IMR-90 (cell line): Measurements from ENCODE around the gene GPRC5C. TPM values are rescaled to one million over a fixed set of nuclear protein-coding genes. Genes with fewer than 3 reads are reported as not detected.

Experiments used
- ATAC-seq: fragments of 200-7000 bp; cut with Tn5 transposase; 2 replicates; pipeline ENCODE4 v1.9.1; 2020; ENCODE audit warnings: low read depth, mild to moderate bottlenecking, moderate library complexity
- BruUV-seq: library from RNA; stranded (reverse); fragments of 400-500 nt; replicated peaks from 2 replicates; lab custom pipeline; 2021; lab: Mats Ljungman, UMichigan
- CTCF ChIA-PET: fragments of 300-600 bp; formaldehyde crosslinking; extraction: SDS; loops from one replicate; lab custom pipeline; 2021; ENCODE audit warnings: antibody characterized with exemption; lab: Yijun Ruan, JAX
- POLR2A ChIA-PET: fragments of 300-600 bp; sonication (Branson Sonifier 250); formaldehyde crosslinking; loops from one replicate; lab custom pipeline; 2022; ENCODE audit warnings: antibody characterized with exemption; ENCODE audit not compliant: unreplicated experiment; lab: Charles Lee
- DNase-seq: peaks from one replicate; pipeline ENCODE4 v3.0.0; 2013
- H2AFZ ChIP-seq: replicated peaks from 2 replicates; pipeline ENCODE3; 2013; ENCODE audit warnings: low read length, mild to moderate bottlenecking; ENCODE audit not compliant: poor library complexity
- H2AK5ac ChIP-seq: 2 replicates; pipeline ENCODE4 v1.6.1; 2013; ENCODE audit warnings: low read depth, low read length, inconsistent platforms
- H2AK9ac ChIP-seq: replicated peaks from 2 replicates; pipeline ENCODE3; 2013; ENCODE audit warnings: mild to moderate bottlenecking, low read depth, low read length, moderate library complexity; ENCODE audit not compliant: poor library complexity
- H2BK120ac ChIP-seq: 2 replicates; pipeline ENCODE4 v1.6.1; 2013; ENCODE audit warnings: low read depth, low read length, inconsistent platforms
- H2BK15ac ChIP-seq: 3 replicates; pipeline ENCODE4 v1.6.1; 2013; ENCODE audit warnings: low read depth, low read length, inconsistent platforms
- H2BK20ac ChIP-seq: 2 replicates; pipeline ENCODE4 v1.6.1; 2013; ENCODE audit warnings: low read depth, mild to moderate bottlenecking, inconsistent platforms, low read length, moderate library complexity
- H2BK5ac ChIP-seq: 2 replicates; pipeline ENCODE4 v1.6.1; 2013; ENCODE audit warnings: mild to moderate bottlenecking, low read depth, low read length, inconsistent platforms; ENCODE audit not compliant: poor library complexity, severe bottlenecking
- H3K14ac ChIP-seq: replicated peaks from 2 replicates; pipeline ENCODE4 v1.6.1; 2013; ENCODE audit warnings: low read depth, low read length, inconsistent platforms
- H3K18ac ChIP-seq: 2 replicates; pipeline ENCODE4 v1.6.1; 2013; ENCODE audit warnings: low read depth, low read length, control low read depth
- H3K23ac ChIP-seq: 2 replicates; pipeline ENCODE4 v1.6.1; 2013; ENCODE audit warnings: low read depth, low read length, inconsistent platforms
- H3K27ac ChIP-seq: 2 replicates; pipeline ENCODE4 v1.5.1; 2013; ENCODE audit warnings: mild to moderate bottlenecking, control low read depth, low read length; ENCODE audit not compliant: insufficient read depth
- H3K27me3 ChIP-seq: 2 replicates; pipeline ENCODE4 v1.6.1; 2013; ENCODE audit warnings: low read length; ENCODE audit not compliant: control insufficient read depth, insufficient read depth
- H3K36me3 ChIP-seq: 2 replicates; pipeline ENCODE4 v1.6.1; 2013; ENCODE audit warnings: low read length, mixed read lengths; ENCODE audit not compliant: control insufficient read depth, insufficient read depth
- H3K4ac ChIP-seq: 2 replicates; pipeline ENCODE4 v1.6.1; 2013; ENCODE audit warnings: low read depth, low read length, inconsistent platforms
- H3K4me1 ChIP-seq: 2 replicates; pipeline ENCODE4 v1.6.1; 2013; ENCODE audit warnings: low read length, mixed read lengths; ENCODE audit not compliant: control insufficient read depth, insufficient read depth
- H3K4me2 ChIP-seq: 2 replicates; pipeline ENCODE4 v1.6.1; 2013; ENCODE audit warnings: low read depth, mild to moderate bottlenecking, control low read depth, low read length, moderate library complexity
- H3K4me3 ChIP-seq: 2 replicates; pipeline ENCODE4 v1.5.1; 2013; ENCODE audit warnings: low read depth, mild to moderate bottlenecking, control low read depth, low read length, moderate library complexity; ENCODE audit not compliant: insufficient read depth
- H3K56ac ChIP-seq: 2 replicates; pipeline ENCODE4 v1.6.1; 2013; ENCODE audit warnings: low read length, inconsistent platforms; ENCODE audit not compliant: insufficient read depth; ENCODE audit errors: extremely low read depth
- H3K79me1 ChIP-seq, 2 experiments: 2 replicates each; pipeline ENCODE4 v1.6.1; 2013; ENCODE audit warnings: low read length in 2 of 2, inconsistent platforms in 1 of 2, low read depth in 1 of 2
- H3K9ac ChIP-seq: 2 replicates; pipeline ENCODE4 v1.6.1; 2013; ENCODE audit warnings: low read depth, low read length, control low read depth
- H3K9me1 ChIP-seq: 2 replicates; pipeline ENCODE4 v1.6.1; 2013; ENCODE audit warnings: low read length, inconsistent platforms; ENCODE audit not compliant: insufficient read depth
- H3K9me3 ChIP-seq: 2 replicates; pipeline ENCODE4 v1.6.1; 2013; ENCODE audit warnings: low read length; ENCODE audit not compliant: control insufficient read depth, insufficient read depth
- H4K20me1 ChIP-seq: 2 replicates; pipeline ENCODE4 v1.6.1; 2013; ENCODE audit warnings: low read length, inconsistent platforms; ENCODE audit not compliant: insufficient read depth
- H4K5ac ChIP-seq: 2 replicates; pipeline ENCODE4 v1.6.1; 2013; ENCODE audit warnings: mild to moderate bottlenecking, low read depth, low read length, control low read depth
- H4K8ac ChIP-seq, 2 experiments: 2 replicates each; pipeline ENCODE4 v1.6.1; 2013; ENCODE audit warnings: low read depth in 2 of 2, low read length in 2 of 2, control low read depth in 1 of 2, inconsistent platforms in 1 of 2
- H4K91ac ChIP-seq: 2 replicates; pipeline ENCODE4 v1.6.1; 2013; ENCODE audit warnings: low read depth, low read length, inconsistent platforms; ENCODE audit not compliant: insufficient read depth
- BHLHE40 ChIP-seq: fragments of 150-350 bp; IDR thresholded peaks from 2 replicates; pipeline ENCODE4 v1.6.1; 2016; ENCODE audit warnings: mild to moderate bottlenecking, low read depth, low read length
- CEBPB ChIP-seq: IDR thresholded peaks from 2 replicates; pipeline ENCODE4 v1.6.1; 2012; ENCODE audit warnings: low read depth, low read length, improper control_type of control experiment
- CHD1 ChIP-seq: IDR thresholded peaks from 2 replicates; pipeline ENCODE4 v1.6.1; 2012; ENCODE audit warnings: low read depth, low read length, improper control_type of control experiment
- FOS ChIP-seq: fragments of 150-350 bp; IDR thresholded peaks from 2 replicates; pipeline ENCODE4 v1.6.1; 2016; ENCODE audit warnings: low read depth, low read length
- MAFK ChIP-seq: IDR thresholded peaks from 2 replicates; pipeline ENCODE4 v1.6.1; 2012; ENCODE audit warnings: low read depth, low read length, improper control_type of control experiment
- MAZ ChIP-seq: IDR thresholded peaks from 2 replicates; pipeline ENCODE4 v1.6.1; 2012; ENCODE audit warnings: low read depth, mild to moderate bottlenecking, low read length, improper control_type of control experiment, moderate library complexity, borderline replicate concordance
- MXI1 ChIP-seq: IDR thresholded peaks from 2 replicates; pipeline ENCODE4 v1.6.1; 2012; ENCODE audit warnings: low read depth, mild to moderate bottlenecking, low read length, moderate library complexity, borderline replicate concordance
- NFE2L2 ChIP-seq: fragments of 150-350 bp; IDR thresholded peaks from 2 replicates; pipeline ENCODE4 v1.6.1; 2016; ENCODE audit warnings: low read depth, mild to moderate bottlenecking, low read length
- POLR2A ChIP-seq: IDR thresholded peaks from 2 replicates; pipeline ENCODE4 v1.6.1; 2012; ENCODE audit warnings: mild to moderate bottlenecking, low read depth, low read length
- RAD21 ChIP-seq: IDR thresholded peaks from 2 replicates; pipeline ENCODE4 v1.6.1; 2012; ENCODE audit warnings: low read length, improper control_type of control experiment
- RCOR1 ChIP-seq: IDR thresholded peaks from 2 replicates; pipeline ENCODE4 v1.6.1; 2012; ENCODE audit warnings: mild to moderate bottlenecking, low read length, improper control_type of control experiment; ENCODE audit not compliant: insufficient replicate concordance
- RFX5 ChIP-seq: IDR thresholded peaks from 2 replicates; pipeline ENCODE4 v1.8.0; 2012; ENCODE audit warnings: low read depth, mild to moderate bottlenecking, low read length, moderate library complexity
- SMC3 ChIP-seq: fragments of 150-350 bp; IDR thresholded peaks from 2 replicates; pipeline ENCODE4 v1.6.1; 2016; ENCODE audit warnings: low read depth, mild to moderate bottlenecking, antibody characterized with exemption, low read length, moderate library complexity
- WGBS, 2 experiments: methylation state at CpG; one replicate each; pipeline versions ENCODE4 v1.1.5 to v1.1.7; 2013; ENCODE audit warnings: missing lambda C conversion rate in 2 of 2; ENCODE audit not compliant: insufficient read length in 1 of 2; ENCODE audit errors: extremely low coverage in 2 of 2; 5-methylcytosine and 5-hydroxymethylcytosine counted together
- dilution Hi-C: fragments of 300-500 bp; cut with HindIII; formaldehyde crosslinking; loops from one replicate; pipeline ENCODE4 v1.14.3; 2018; ENCODE audit warnings: low sequenced_read_pairs; ENCODE audit not compliant: unreplicated experiment
- in situ Hi-C: fragments of 300-500 bp; cut with MboI; formaldehyde crosslinking; loops from 3 replicates; pipeline ENCODE4 v1.14.3; 2019; ENCODE audit warnings: low sequenced_read_pairs, inconsistent platforms, mixed read lengths
- intact Hi-C: fragments of 100-400 bp; cut with micrococcal nuclease; formaldehyde crosslinking; loops from 2 replicates; pipeline ENCODE4 v1.10.0; 2022
- polyA plus RNA-seq, 3 experiments: library from polyadenylated mRNA; depleted of rRNA; stranded (reverse); fragments of >200 nt; gene quantifications; 2 replicates each; pipeline ENCODE4 v1.2.3, GENCODE V29; 2012; ENCODE audit warnings: low replicate concordance in 1 of 3
- total RNA-seq: library from RNA; depleted of rRNA; stranded (reverse); fragments of >200 nt; gene quantifications from 2 replicates; pipeline ENCODE4 v1.2.3, GENCODE V29; 2012
- TF ChIP-seq, protein P1 (sequence below): fragments of 150-350 bp; IDR thresholded peaks from 2 replicates; pipeline ENCODE4 v1.6.1; 2016; ENCODE audit warnings: low read depth, mild to moderate bottlenecking, low read length, moderate library complexity, borderline replicate concordance
- TF ChIP-seq, protein P2 (sequence below): fragments of 150-350 bp; IDR thresholded peaks from 2 replicates; pipeline ENCODE4 v1.6.1; 2017; ENCODE audit warnings: mild to moderate bottlenecking, antibody characterized with exemption, low read length, low read depth
- TF ChIP-seq, protein P3 (sequence below): conservative IDR thresholded peaks from 2 replicates; pipeline ENCODE4 v1.5.1; 2012; ENCODE audit warnings: mild to moderate bottlenecking, low read depth, low read length, improper control_type of control experiment

Gene GPRC5C
- total and polyA plus RNA-seq, 2 of the 4 experiments (the other 2 are of a cell fraction) = not detected

DNA sequence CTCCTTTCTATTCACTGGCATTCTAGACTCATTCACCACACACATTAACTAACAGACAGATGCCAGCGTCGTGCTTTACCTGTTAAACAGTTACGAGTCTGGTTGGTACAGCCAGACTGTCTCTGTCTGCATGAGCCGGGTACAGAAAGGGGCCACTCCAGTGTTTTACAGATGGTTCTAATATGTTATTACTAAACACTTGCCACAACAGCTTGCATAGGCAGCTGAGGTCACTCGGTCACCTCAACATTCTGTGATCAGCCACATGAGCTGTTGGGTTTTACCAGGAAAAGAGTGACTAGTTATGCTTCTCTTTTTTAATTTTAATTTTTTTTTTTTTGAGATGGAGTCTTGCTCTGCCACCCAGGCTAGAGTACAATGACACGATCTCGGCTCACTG, 59.7 kb downstream of the GPRC5C start:
- POLR2A ChIA-PET = no interaction called here
- Histone ChIP-seq H3K23ac (no peak overlapping the region), H3K4me1 (no peaks in the 10 kb centered on the region), H3K9me3 (no peaks in the 10 kb centered on the region), H2BK5ac (no peak overlapping the region), H3K4ac (no peak overlapping the region), H2AK5ac (no peak overlapping the region), H2BK20ac (no peak overlapping the region), H3K27me3 (no peaks in the 10 kb centered on the region), H3K4me3 (no peak overlapping the region), H4K91ac (no peak overlapping the region), H3K4me2 (no peak overlapping the region), H2BK15ac (no peak overlapping the region), H3K9me1 (no peaks in the 10 kb centered on the region), H3K79me1 (no peaks in the 10 kb centered on the region), H2AK9ac (no peak overlapping the region), H2AFZ (no peak overlapping the region), H4K20me1 (no peaks in the 10 kb centered on the region), H2BK120ac (no peak overlapping the region), H3K27ac (no peak overlapping the region), H4K8ac (no peak overlapping the region), H3K56ac (no peak overlapping the region), H3K9ac (no peak overlapping the region), H4K5ac (no peak overlapping the region), H3K18ac (no peak overlapping the region), H3K36me3 (no peaks in the 10 kb centered on the region), H3K14ac (no peak overlapping the region)
- intact Hi-C loops = no loop called here
- no TSS peak for BruUV-seq
- ATAC-seq (no peak), DNase-seq (no peak)
- CTCF ChIA-PET = no interaction called here
- in situ Hi-C loops = no loop called here
- dilution Hi-C loops = no loop called here
- TF ChIP-seq RAD21 = no peak
- no peak for TF ChIP-seq MAZ
- no peak for TF ChIP-seq FOS
- TF ChIP-seq POLR2A = no peak
- TF ChIP-seq BHLHE40 = no peak
- TF ChIP-seq, protein P1, sequence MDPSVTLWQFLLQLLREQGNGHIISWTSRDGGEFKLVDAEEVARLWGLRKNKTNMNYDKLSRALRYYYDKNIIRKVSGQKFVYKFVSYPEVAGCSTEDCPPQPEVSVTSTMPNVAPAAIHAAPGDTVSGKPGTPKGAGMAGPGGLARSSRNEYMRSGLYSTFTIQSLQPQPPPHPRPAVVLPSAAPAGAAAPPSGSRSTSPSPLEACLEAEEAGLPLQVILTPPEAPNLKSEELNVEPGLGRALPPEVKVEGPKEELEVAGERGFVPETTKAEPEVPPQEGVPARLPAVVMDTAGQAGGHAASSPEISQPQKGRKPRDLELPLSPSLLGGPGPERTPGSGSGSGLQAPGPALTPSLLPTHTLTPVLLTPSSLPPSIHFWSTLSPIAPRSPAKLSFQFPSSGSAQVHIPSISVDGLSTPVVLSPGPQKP = no peak
- TF ChIP-seq MAFK = no peak
- no peak for TF ChIP-seq RFX5
- TF ChIP-seq, protein P2, sequence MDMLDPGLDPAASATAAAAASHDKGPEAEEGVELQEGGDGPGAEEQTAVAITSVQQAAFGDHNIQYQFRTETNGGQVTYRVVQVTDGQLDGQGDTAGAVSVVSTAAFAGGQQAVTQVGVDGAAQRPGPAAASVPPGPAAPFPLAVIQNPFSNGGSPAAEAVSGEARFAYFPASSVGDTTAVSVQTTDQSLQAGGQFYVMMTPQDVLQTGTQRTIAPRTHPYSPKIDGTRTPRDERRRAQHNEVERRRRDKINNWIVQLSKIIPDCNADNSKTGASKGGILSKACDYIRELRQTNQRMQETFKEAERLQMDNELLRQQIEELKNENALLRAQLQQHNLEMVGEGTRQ = no peak
- no peak for TF ChIP-seq RCOR1
- TF ChIP-seq MXI1 = no peak
- TF ChIP-seq SMC3 = no peak
- no peak for TF ChIP-seq CHD1
- no peak for TF ChIP-seq CEBPB
- no peak for TF ChIP-seq NFE2L2
- TF ChIP-seq, protein P3, sequence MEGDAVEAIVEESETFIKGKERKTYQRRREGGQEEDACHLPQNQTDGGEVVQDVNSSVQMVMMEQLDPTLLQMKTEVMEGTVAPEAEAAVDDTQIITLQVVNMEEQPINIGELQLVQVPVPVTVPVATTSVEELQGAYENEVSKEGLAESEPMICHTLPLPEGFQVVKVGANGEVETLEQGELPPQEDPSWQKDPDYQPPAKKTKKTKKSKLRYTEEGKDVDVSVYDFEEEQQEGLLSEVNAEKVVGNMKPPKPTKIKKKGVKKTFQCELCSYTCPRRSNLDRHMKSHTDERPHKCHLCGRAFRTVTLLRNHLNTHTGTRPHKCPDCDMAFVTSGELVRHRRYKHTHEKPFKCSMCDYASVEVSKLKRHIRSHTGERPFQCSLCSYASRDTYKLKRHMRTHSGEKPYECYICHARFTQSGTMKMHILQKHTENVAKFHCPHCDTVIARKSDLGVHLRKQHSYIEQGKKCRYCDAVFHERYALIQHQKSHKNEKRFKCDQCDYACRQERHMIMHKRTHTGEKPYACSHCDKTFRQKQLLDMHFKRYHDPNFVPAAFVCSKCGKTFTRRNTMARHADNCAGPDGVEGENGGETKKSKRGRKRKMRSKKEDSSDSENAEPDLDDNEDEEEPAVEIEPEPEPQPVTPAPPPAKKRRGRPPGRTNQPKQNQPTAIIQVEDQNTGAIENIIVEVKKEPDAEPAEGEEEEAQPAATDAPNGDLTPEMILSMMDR = no peak
- no CpG with 5 or more reads among the region's 7 CpGs for WGBS, 2 experiments
